GM13977 (cell line): ENCODE measurements around the gene GID8.
"Not testable (repeated sequence)": the region's sequence is repeated elsewhere in the genome, so short reads cannot be mapped to it uniquely, and the experiment has no call there.

Source experiments
- DNase-seq: peaks from one replicate; pipeline ENCODE4 v3.0.0; 2012; ENCODE audit warnings: low spot score
- in situ Hi-C: fragments of 300-500 bp; cut with MboI; formaldehyde crosslinking; loops from one replicate; pipeline ENCODE4 v1.12.0; 2022; ENCODE audit warnings: low sequenced_read_pairs, low pct_unique_long_range_greater_than_20kb, mixed read lengths, inconsistent platforms; ENCODE audit not compliant: unreplicated experiment
- TF ChIP-seq, protein P1 (sequence below): IDR thresholded peaks from 2 replicates; pipeline ENCODE4 v1.5.1; 2012; ENCODE audit warnings: mild to moderate bottlenecking, control low read depth; ENCODE audit not compliant: insufficient read depth; ENCODE audit errors: extremely low read depth, missing control alignments

Gene GID8

GRCh38 chr20:62921119-62921687, 16.7 kb upstream of the GID8 start:
- TF ChIP-seq, protein P1, sequence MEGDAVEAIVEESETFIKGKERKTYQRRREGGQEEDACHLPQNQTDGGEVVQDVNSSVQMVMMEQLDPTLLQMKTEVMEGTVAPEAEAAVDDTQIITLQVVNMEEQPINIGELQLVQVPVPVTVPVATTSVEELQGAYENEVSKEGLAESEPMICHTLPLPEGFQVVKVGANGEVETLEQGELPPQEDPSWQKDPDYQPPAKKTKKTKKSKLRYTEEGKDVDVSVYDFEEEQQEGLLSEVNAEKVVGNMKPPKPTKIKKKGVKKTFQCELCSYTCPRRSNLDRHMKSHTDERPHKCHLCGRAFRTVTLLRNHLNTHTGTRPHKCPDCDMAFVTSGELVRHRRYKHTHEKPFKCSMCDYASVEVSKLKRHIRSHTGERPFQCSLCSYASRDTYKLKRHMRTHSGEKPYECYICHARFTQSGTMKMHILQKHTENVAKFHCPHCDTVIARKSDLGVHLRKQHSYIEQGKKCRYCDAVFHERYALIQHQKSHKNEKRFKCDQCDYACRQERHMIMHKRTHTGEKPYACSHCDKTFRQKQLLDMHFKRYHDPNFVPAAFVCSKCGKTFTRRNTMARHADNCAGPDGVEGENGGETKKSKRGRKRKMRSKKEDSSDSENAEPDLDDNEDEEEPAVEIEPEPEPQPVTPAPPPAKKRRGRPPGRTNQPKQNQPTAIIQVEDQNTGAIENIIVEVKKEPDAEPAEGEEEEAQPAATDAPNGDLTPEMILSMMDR, result peak; percentile 51
- in situ Hi-C loops, result no loop called here
- no peak for DNase-seq

DNA sequence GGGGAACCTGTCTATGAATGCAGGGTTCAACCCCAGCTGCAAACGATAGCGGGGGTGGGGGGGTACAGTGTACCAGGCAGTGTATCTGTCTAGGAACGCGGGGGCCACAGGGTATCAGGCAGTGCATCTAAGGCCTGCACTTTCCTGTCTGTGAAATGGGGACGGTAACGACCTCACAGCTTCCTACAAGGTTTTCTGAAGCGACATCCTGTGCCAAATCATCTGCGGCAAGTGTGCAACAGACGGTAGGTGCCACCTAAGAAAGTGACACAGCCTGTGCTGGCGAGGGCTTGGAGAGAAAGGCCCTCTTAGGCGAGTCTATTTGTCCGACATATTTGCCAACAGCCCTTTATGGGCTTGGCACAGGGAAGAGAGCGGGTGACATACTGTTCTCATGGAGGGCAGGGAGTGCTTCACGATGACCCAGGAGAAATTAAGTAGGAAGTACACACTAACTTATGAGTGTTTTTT, 15.5 kb upstream of the GID8 start:
- DNase-seq, result no peak
- TF ChIP-seq, protein P1, result no peak
- in situ Hi-C loops, result no loop called here

DNA sequence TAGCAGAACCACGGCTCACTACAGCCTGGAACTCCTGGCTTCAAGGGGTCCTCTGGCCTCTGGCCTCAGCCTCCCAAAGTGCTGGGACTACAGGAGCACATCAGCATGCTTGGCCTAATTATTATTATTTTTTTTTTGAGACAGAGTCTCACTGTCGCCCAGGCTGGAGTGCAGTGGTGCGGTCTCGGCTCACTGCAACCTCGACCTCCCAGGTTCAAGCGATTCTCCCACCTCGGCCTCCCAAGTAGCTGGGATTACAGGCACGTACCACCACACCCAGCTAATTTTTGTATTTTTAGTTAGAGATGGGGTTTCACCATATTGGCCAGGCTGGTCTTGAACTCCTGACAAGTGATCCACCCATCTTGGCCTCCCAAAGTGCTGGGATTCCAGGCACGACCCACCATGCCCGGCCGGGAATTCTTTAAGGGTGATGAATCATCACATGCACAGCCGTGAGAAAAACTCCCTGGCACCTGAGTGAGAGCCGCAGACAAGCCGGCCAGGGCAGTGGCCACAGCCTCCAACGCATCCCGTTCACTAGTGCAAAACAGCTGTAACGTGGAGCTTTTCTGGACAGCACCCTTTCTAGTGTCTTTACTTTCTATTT, 14.8 kb upstream of the GID8 start:
- in situ Hi-C loops, DNase-seq: not testable (repeated sequence)

DNA sequence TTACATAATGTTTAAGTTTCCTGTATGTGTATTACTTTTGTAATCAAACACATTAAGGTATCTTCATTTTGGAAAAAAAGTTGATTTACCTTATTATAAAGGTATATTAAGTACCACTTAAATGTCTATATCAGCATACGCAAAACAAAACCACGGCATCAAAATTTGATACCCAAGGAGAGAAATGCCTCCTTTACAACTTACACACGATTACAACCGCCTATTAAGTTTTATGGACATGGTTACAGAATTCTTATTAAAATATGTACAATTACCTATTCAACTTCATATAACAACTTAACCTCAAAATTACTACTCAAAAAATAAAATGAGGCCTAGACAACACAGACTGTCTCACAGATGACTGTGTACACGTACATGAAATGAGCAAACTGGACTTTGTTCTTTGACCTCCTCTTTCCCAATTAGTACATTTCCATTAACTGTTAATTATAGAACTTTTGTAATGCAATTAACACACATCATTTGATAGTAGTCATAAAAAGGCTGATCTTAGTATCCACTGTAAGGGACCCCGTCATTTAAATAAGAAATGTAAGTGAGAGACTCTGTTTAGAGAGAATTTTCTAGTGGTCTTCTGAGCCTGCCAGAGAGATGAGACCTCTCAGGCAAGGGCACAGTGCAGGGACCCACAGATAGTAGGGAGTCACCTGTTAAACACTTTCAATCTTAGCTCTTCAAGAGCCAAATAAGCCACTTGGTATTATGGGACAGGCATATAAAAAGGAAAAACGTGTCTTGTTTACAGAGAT, 14.1 kb upstream of the GID8 start:
- in situ Hi-C loops, result no loop called here
- TF ChIP-seq, protein P1, result no peak
- DNase-seq, result no peak

GRCh38 chr20:62924442-62925075, 13.4 kb upstream of the GID8 start:
- TF ChIP-seq, protein P1, result no peak
- in situ Hi-C loops, result no loop called here
- DNase-seq, result no peak

GRCh38 chr20:62925076-62925419, 12.9 kb upstream of the GID8 start:
- no peak for DNase-seq
- TF ChIP-seq, protein P1, result no peak
- in situ Hi-C loops, result no loop called here
